ENCODE measurements around the gene SLC6A6.
"Not testable (repeated sequence)": the region's sequence is repeated elsewhere in the genome, so short reads cannot be mapped to it uniquely, and the experiment has no call there.

SLC6A6 gene

DNA sequence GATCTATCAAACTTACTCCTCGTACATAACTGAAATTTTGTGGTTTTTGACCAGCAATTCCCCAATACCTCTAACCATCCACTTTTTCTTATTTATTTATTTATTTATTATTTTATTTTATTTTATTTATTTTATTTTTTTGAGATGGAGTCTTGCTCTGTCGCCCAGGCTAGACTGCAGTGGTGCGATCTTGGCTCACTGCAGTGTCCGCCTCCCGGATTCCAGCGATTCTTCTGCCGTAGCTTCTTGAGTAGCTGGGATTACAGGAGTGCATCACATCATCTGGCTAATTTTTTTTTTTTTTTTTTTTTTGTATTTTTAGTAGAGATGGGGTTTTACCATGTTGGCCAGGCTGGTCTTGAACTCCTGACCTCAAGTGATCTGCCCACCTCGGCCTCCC lies 35.3 kb downstream of the SLC6A6 start:
- H4K8ac ChIP-seq (ENCODE audit: low read depth, low read length); H4K5ac ChIP-seq (ENCODE audit: low read length); H2BK5ac ChIP-seq (ENCODE audit: low read length); DNase-seq; H3K56ac ChIP-seq (ENCODE audit: low read length); H3K4me1 ChIP-seq (ENCODE audit: control insufficient read depth, low read depth, low read length); H3K9ac ChIP-seq (ENCODE audit: low read length); H2BK15ac ChIP-seq (replicated peaks; ENCODE audit: low read depth); H3K27me3 ChIP-seq (ENCODE audit: insufficient read depth, low read length, poor library complexity); H3K4ac ChIP-seq (ENCODE audit: low read depth, low read length); H2AK5ac ChIP-seq (ENCODE audit: low read length); H3K23ac ChIP-seq (ENCODE audit: low read length); H3K18ac ChIP-seq (ENCODE audit: low read length); H2BK120ac ChIP-seq (ENCODE audit: low read depth, low read length); H3K4me3 ChIP-seq (ENCODE audit: low read length); H3K27ac ChIP-seq (ENCODE audit: low read depth, low read length); H3K36me3 ChIP-seq (ENCODE audit: control insufficient read depth, insufficient read depth, low read length); H3K4me2 ChIP-seq (ENCODE audit: low read length): not testable (repeated sequence)
- Histone ChIP-seq H3K79me1 (ENCODE audit: low read length) (peaks cover 43% of the 10 kb centered on the region), H3K79me2 (ENCODE audit: control insufficient read depth, insufficient read depth, low read length) (peaks cover 45% of the 10 kb centered on the region)
- WGBS (ENCODE audit: extremely low coverage, insufficient coverage, low lambda C conversion rate): 100% methylated on average over 1 of the region's 8 CpGs

- Histone ChIP-seq H3K4me3 (ENCODE audit: low read length) (no peak overlapping the region), H3K79me1 (ENCODE audit: low read length) (peaks cover 44% of the 10 kb centered on the region), H4K8ac (ENCODE audit: low read depth, low read length) (no peak overlapping the region), H3K27me3 (ENCODE audit: insufficient read depth, low read length, poor library complexity) (no peaks in the 10 kb centered on the region), H3K36me3 (ENCODE audit: control insufficient read depth, insufficient read depth, low read length) (no peaks in the 10 kb centered on the region), H3K9ac (ENCODE audit: low read length) (no peak overlapping the region), H2AK5ac (ENCODE audit: low read length) (no peak overlapping the region), H3K18ac (ENCODE audit: low read length) (no peak overlapping the region), H2BK120ac (ENCODE audit: low read depth, low read length) (no peak overlapping the region), H3K27ac (ENCODE audit: low read depth, low read length) (no peak overlapping the region), H2BK15ac (replicated peaks; ENCODE audit: low read depth) (no peak overlapping the region), H2BK5ac (ENCODE audit: low read length) (no peak overlapping the region), H3K79me2 (ENCODE audit: control insufficient read depth, insufficient read depth, low read length) (peaks cover 41% of the 10 kb centered on the region), H3K23ac (ENCODE audit: low read length) (no peak overlapping the region), H3K4me1 (ENCODE audit: control insufficient read depth, low read depth, low read length) (peaks cover 6% of the 10 kb centered on the region), H3K56ac (ENCODE audit: low read length) (no peak overlapping the region), H4K5ac (ENCODE audit: low read length) (no peak overlapping the region), H3K4me2 (ENCODE audit: low read length) (no peak overlapping the region), H3K4ac (ENCODE audit: low read depth, low read length) (no peak overlapping the region)
- DNase-seq: no peak
- no CpG with 5 or more reads among the region's 3 CpGs for whole genome bisulfite sequencing (ENCODE audit: extremely low coverage, insufficient coverage, low lambda C conversion rate)
Measured at GRCh38 chr3:14438262-14438661, 35.9 kb downstream of the SLC6A6 start.

- Histone ChIP-seq H2AK5ac (ENCODE audit: low read length) (no peak overlapping the region), H3K27ac (ENCODE audit: low read depth, low read length) (no peak overlapping the region), H2BK15ac (replicated peaks; ENCODE audit: low read depth) (no peak overlapping the region), H3K4me3 (ENCODE audit: low read length) (no peak overlapping the region), H3K4ac (ENCODE audit: low read depth, low read length) (no peak overlapping the region), H3K79me1 (ENCODE audit: low read length) (peaks cover 48% of the 10 kb centered on the region), H3K4me2 (ENCODE audit: low read length) (no peak overlapping the region), H3K79me2 (ENCODE audit: control insufficient read depth, insufficient read depth, low read length) (peaks cover 39% of the 10 kb centered on the region), H3K36me3 (ENCODE audit: control insufficient read depth, insufficient read depth, low read length) (no peaks in the 10 kb centered on the region), H3K27me3 (ENCODE audit: insufficient read depth, low read length, poor library complexity) (no peaks in the 10 kb centered on the region), H3K9ac (ENCODE audit: low read length) (no peak overlapping the region), H3K56ac (ENCODE audit: low read length) (no peak overlapping the region), H2BK5ac (ENCODE audit: low read length) (no peak overlapping the region), H4K8ac (ENCODE audit: low read depth, low read length) (no peak overlapping the region), H2BK120ac (ENCODE audit: low read depth, low read length) (no peak overlapping the region), H3K23ac (ENCODE audit: low read length) (no peak overlapping the region), H3K18ac (ENCODE audit: low read length) (no peak overlapping the region), H4K5ac (ENCODE audit: low read length) (no peak overlapping the region), H3K4me1 (ENCODE audit: control insufficient read depth, low read depth, low read length) (peaks cover 6% of the 10 kb centered on the region)
- WGBS (ENCODE audit: extremely low coverage, insufficient coverage, low lambda C conversion rate): no CpG with 5 or more reads among the region's 6 CpGs
- DNase-seq: no peak
Measured at GRCh38 chr3:14438929-14439328, 36.5 kb downstream of the SLC6A6 start.

- no peak for DNase-seq
- H3K4me1 ChIP-seq (ENCODE audit: control insufficient read depth, low read depth, low read length): peaks cover 6% of the 10 kb centered on the region
- H3K9ac ChIP-seq (ENCODE audit: low read length): no peak overlapping the region
- H3K18ac ChIP-seq (ENCODE audit: low read length): no peak overlapping the region
- no CpG with 5 or more reads among the region's 13 CpGs for WGBS (ENCODE audit: extremely low coverage, insufficient coverage, low lambda C conversion rate)
- peaks cover 35% of the 10 kb centered on the region for H3K79me2 ChIP-seq (ENCODE audit: control insufficient read depth, insufficient read depth, low read length)
- H2BK15ac ChIP-seq (replicated peaks; ENCODE audit: low read depth): no peak overlapping the region
- H3K4me3 ChIP-seq (ENCODE audit: low read length): no peak overlapping the region
- H3K27me3 ChIP-seq (ENCODE audit: insufficient read depth, low read length, poor library complexity): no peaks in the 10 kb centered on the region
- H3K27ac ChIP-seq (ENCODE audit: low read depth, low read length): no peak overlapping the region
- H2BK120ac ChIP-seq (ENCODE audit: low read depth, low read length): no peak overlapping the region
- H2AK5ac ChIP-seq (ENCODE audit: low read length): no peak overlapping the region
- H3K56ac ChIP-seq (ENCODE audit: low read length): no peak overlapping the region
- no peak overlapping the region for H4K8ac ChIP-seq (ENCODE audit: low read depth, low read length)
- H4K5ac ChIP-seq (ENCODE audit: low read length): no peak overlapping the region
- H3K23ac ChIP-seq (ENCODE audit: low read length): no peak overlapping the region
- H3K36me3 ChIP-seq (ENCODE audit: control insufficient read depth, insufficient read depth, low read length): no peaks in the 10 kb centered on the region
- peaks cover 43% of the 10 kb centered on the region for H3K79me1 ChIP-seq (ENCODE audit: low read length)
- no peak overlapping the region for H3K4me2 ChIP-seq (ENCODE audit: low read length)
- H2BK5ac ChIP-seq (ENCODE audit: low read length): no peak overlapping the region
- H3K4ac ChIP-seq (ENCODE audit: low read depth, low read length): no peak overlapping the region
Measured at GRCh38 chr3:14439501-14440167, 37.2 kb downstream of the SLC6A6 start.

GRCh38 chr3:14440168-14440518 lies 37.7 kb downstream of the SLC6A6 start:
- H3K18ac ChIP-seq (ENCODE audit: low read length): no peak overlapping the region
- no peak overlapping the region for H3K23ac ChIP-seq (ENCODE audit: low read length)
- no peak overlapping the region for H2BK120ac ChIP-seq (ENCODE audit: low read depth, low read length)
- H3K79me1 ChIP-seq (ENCODE audit: low read length): peaks cover 45% of the 10 kb centered on the region
- H2BK15ac ChIP-seq (replicated peaks; ENCODE audit: low read depth): no peak overlapping the region
- H3K56ac ChIP-seq (ENCODE audit: low read length): no peak overlapping the region
- peaks cover 35% of the 10 kb centered on the region for H3K79me2 ChIP-seq (ENCODE audit: control insufficient read depth, insufficient read depth, low read length)
- H4K5ac ChIP-seq (ENCODE audit: low read length): no peak overlapping the region
- no peak overlapping the region for H3K4ac ChIP-seq (ENCODE audit: low read depth, low read length)
- H3K36me3 ChIP-seq (ENCODE audit: control insufficient read depth, insufficient read depth, low read length): peaks cover 1% of the 10 kb centered on the region
- no peak overlapping the region for H3K4me2 ChIP-seq (ENCODE audit: low read length)
- H3K9ac ChIP-seq (ENCODE audit: low read length): no peak overlapping the region
- no peak overlapping the region for H4K8ac ChIP-seq (ENCODE audit: low read depth, low read length)
- H2BK5ac ChIP-seq (ENCODE audit: low read length): no peak overlapping the region
- H3K4me3 ChIP-seq (ENCODE audit: low read length): no peak overlapping the region
- WGBS (ENCODE audit: extremely low coverage, insufficient coverage, low lambda C conversion rate): no CpG with 5 or more reads among the region's 3 CpGs
- H3K27me3 ChIP-seq (ENCODE audit: insufficient read depth, low read length, poor library complexity): no peaks in the 10 kb centered on the region
- no peak for DNase-seq
- no peak overlapping the region for H3K27ac ChIP-seq (ENCODE audit: low read depth, low read length)
- H2AK5ac ChIP-seq (ENCODE audit: low read length): no peak overlapping the region
- peaks cover 6% of the 10 kb centered on the region for H3K4me1 ChIP-seq (ENCODE audit: control insufficient read depth, low read depth, low read length)
